ENCODE measurements around the gene ACSBG1. TPM values are rescaled to one million over a fixed set of nuclear protein-coding genes. Genes with fewer than 3 reads are reported as not detected.

The ACSBG1 gene
- total RNA-seq, 4 donors from 2014 or later, result 0.09 to 0.31 TPM; not detected in 2

- intact Hi-C loops (cut with DNase I), result no loop called here
- DNase-seq, result no peak
- Histone ChIP-seq H3K9me3 (no peaks in the 10 kb centered on the region), H3K27ac (peak overlapping the region in 3 of 4 donors; percentile 36 to 65 (median 53)), H3K4me3 (no peak overlapping the region), H3K4me1 (peaks cover 5 to 49% (median 21%) of the 10 kb centered on the region in 3 donors), H3K27me3 (no peaks in the 10 kb centered on the region), H3K36me3 (no peaks in the 10 kb centered on the region)
- no peak for TF ChIP-seq POLR2A (IDR thresholded peaks at IDR 0.05)
- TF ChIP-seq CTCF (IDR thresholded peaks at IDR 0.05), result no peak
- 56 to 61% methylated on average over 4 of the region's 4 CpGs for WGBS, 2 donors
Observed at GRCh38 chr15:78146425-78147154, 87.8 kb downstream of the ACSBG1 start.

GRCh38 chr15:78142332-78142731, 92.0 kb downstream of the ACSBG1 start:
- no peak for TF ChIP-seq CTCF (IDR thresholded peaks at IDR 0.05)
- TF ChIP-seq POLR2A (IDR thresholded peaks at IDR 0.05), result no peak
- Histone ChIP-seq H3K4me1 (peaks cover 0 to 15% (median 0%) of the 10 kb centered on the region in 3 donors), H3K27me3 (no peaks in the 10 kb centered on the region), H3K27ac (no peak overlapping the region), H3K9me3 (no peaks in the 10 kb centered on the region), H3K36me3 (no peaks in the 10 kb centered on the region), H3K4me3 (no peak overlapping the region)
- intact Hi-C loops (cut with DNase I), result no loop called here
- 83 to 100% methylated on average over 2 to 3 of the region's 3 CpGs for WGBS, 2 donors
- DNase-seq, result no peak

- intact Hi-C loops (cut with DNase I), result no loop called here
- Histone ChIP-seq H3K4me1 (no peaks in the 10 kb centered on the region), H3K36me3 (no peaks in the 10 kb centered on the region), H3K9me3 (no peaks in the 10 kb centered on the region), H3K4me3 (no peak overlapping the region), H3K27me3 (no peaks in the 10 kb centered on the region), H3K27ac (no peak overlapping the region)
- DNase-seq, result no peak
- no peak for TF ChIP-seq POLR2A (IDR thresholded peaks at IDR 0.05)
- no peak for TF ChIP-seq CTCF (IDR thresholded peaks at IDR 0.05)
Observed at GRCh38 chr15:78140292-78140691, 94.1 kb downstream of the ACSBG1 start.

GRCh38 chr15:78139578-78139977, 94.8 kb downstream of the ACSBG1 start:
- WGBS, 2 donors, result 86 to 93% methylated on average over 3 to 5 of the region's 5 CpGs
- H3K27me3 ChIP-seq, result no peaks in the 10 kb centered on the region
- intact Hi-C loops (cut with DNase I), result no loop called here
- H3K36me3 ChIP-seq, result no peaks in the 10 kb centered on the region
- no peak overlapping the region for H3K4me3 ChIP-seq
- TF ChIP-seq CTCF (IDR thresholded peaks at IDR 0.05), result no peak
- no peak for TF ChIP-seq POLR2A (IDR thresholded peaks at IDR 0.05)
- DNase-seq, result no peak
- H3K9me3 ChIP-seq, result no peaks in the 10 kb centered on the region
- no peaks in the 10 kb centered on the region for H3K4me1 ChIP-seq
- no peak overlapping the region for H3K27ac ChIP-seq

GRCh38 chr15:78133801-78134200, 100.6 kb downstream of the ACSBG1 start:
- peaks cover 18 to 36% (median 23%) of the 10 kb centered on the region in 3 donors for H3K4me1 ChIP-seq
- H3K36me3 ChIP-seq, result no peaks in the 10 kb centered on the region
- WGBS, 2 donors, result 19 to 78% methylated on average over 2 of the region's 2 CpGs
- DNase-seq, result no peak
- no peaks in the 10 kb centered on the region for H3K9me3 ChIP-seq
- TF ChIP-seq POLR2A (IDR thresholded peaks at IDR 0.05) (no peak), CTCF (IDR thresholded peaks at IDR 0.05) (no peak)
- peak overlapping the region; percentile 37 to 68 (median 62) for H3K27ac ChIP-seq
- no peak overlapping the region for H3K4me3 ChIP-seq
- no peaks in the 10 kb centered on the region for H3K27me3 ChIP-seq
- intact Hi-C loops (cut with DNase I), result loop anchor here (5.0 kb wide), 1 partner anchor 64 kb away; no protein-coding TSS in a partner anchor

All from esophagus squamous epithelium (tissue), 5 donors.